GM12873 (cell line): ENCODE results near the gene NEGR1.

Source experiments
- CTCF ChIP-seq: IDR thresholded peaks from 2 replicates; pipeline ENCODE4 v1.5.1; 2012; ENCODE audit warnings: low read depth, mild to moderate bottlenecking, moderate library complexity, low read length, control low read depth; ENCODE audit not compliant: insufficient read depth; ENCODE audit errors: missing control alignments

NEGR1 gene

DNA sequence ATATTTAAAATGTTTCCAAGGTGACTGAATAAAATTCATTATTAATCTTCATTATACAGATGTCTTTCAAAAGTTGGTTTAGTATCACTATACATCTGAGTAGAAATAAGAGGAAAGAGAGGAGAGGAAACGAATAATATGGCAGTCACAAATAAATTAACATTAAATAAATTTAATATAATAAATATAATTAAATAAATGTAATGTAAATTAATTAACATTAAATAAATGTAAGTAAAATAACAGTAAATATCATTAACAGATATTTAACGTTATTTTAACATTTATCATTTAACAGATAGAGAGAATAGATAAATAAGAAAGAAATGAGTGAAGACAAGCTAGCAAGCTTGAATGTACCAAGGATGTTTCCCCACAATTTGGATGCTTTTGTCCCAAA is 592.7 kb downstream of the NEGR1 start:
- TF ChIP-seq CTCF: no peak

- TF ChIP-seq CTCF: no peak
Measured at GRCh38 chr1:71687376-71687775, 595.0 kb downstream of the NEGR1 start.

DNA sequence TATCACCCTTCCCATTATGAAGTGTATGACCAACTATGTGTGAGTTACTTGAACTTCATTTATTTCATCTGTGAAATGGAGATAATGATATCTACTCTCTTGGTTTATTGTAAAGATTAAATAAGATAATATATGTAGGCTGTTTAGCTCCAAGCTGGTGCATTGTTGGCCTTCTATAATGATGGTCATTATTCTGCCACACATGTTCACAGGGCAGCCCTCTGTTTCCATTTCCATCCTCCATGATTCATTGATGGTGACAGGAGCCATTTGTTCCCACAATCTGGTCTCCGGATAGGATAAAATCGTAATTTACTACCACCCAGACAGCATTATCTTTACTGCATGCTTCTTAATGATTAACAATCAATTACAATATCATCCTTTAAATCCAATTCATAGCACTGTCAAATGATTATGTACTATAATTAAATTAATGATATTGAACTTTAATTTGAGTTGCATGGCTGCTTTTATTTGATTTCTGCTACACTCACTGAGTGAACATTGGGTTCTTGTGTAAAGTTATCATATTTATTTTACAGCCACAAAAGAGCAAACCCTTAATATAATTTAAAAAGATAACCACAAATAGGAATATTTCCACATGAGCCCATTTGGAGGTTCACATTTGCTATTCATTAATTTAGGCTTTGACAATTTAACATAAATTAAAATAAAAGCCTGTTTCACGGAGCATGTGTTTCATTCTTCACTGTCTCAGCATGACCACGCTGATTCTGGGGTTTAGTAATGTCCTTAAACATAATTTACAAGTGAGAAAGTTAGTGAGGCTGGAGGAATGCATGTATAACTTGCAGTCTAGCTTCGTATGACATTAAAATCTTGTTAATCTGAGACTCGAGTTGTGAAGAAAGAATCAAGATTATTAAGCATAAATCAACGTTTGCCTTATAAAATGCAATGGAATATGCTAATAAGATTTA is 605.1 kb downstream of the NEGR1 start:
- TF ChIP-seq CTCF: no peak

GRCh38 chr1:71668065-71668464 is 614.3 kb downstream of the NEGR1 start:
- TF ChIP-seq CTCF: no peak

DNA sequence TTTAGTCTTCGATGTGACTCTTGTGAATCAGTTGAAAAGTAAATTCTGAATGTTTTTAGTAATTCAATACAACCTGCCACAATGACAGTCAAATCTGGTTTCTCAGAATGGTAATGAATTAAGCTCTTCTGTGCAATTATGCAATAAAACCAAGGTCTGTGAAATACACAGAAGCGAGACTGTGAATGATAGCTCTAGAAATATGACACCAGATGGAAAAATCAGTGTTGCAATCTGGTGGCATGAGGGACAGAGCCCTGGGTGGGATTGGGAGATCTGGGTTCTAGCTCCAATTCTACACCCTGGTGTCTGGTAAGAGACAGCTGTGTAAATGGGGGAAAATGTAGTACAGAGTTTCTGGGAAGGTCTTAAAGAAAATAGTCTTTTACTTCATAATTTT is 615.1 kb downstream of the NEGR1 start:
- TF ChIP-seq CTCF: no peak

GRCh38 chr1:71666609-71667008 is 615.7 kb downstream of the NEGR1 start:
- no peak for TF ChIP-seq CTCF

DNA sequence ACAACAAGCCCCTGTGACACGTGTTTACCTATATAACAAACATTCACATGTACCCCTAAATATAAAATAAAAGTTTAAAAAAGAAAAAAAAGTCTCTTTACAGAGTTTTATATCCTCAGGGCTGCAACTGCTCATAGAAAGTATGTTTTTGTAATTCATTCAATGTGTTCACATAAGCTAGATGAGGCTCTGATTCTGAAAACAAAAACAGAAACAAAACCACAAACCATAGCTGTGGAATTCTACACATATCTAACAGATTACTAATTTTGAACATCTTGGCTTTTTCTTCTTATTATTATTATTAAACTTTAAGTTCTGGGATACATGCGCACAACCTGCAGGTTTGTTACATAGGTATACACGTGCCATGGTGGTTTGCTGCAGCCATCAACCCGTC is 621.9 kb downstream of the NEGR1 start:
- no peak for TF ChIP-seq CTCF
